ENCODE measurements around the gene KIF26A.
A peak's percentile ranks its signal among the peaks of the same experiment; 100 is the strongest.

KIF26A gene

GRCh38 chr14:104113631-104114420 lies 24.6 kb upstream of the KIF26A start:
- no peak for DNase-seq

- no peak for DNase-seq
Observed at GRCh38 chr14:104114421-104115130, 23.8 kb upstream of the KIF26A start.

GRCh38 chr14:104115131-104115600 lies 23.2 kb upstream of the KIF26A start:
- no peak for DNase-seq

- DNase-seq: no peak
Observed at GRCh38 chr14:104115691-104116287, 22.6 kb upstream of the KIF26A start.

GRCh38 chr14:104116288-104116755 lies 22.1 kb upstream of the KIF26A start:
- no peak for DNase-seq

- no peak for DNase-seq
Observed at GRCh38 chr14:104116756-104117340, 21.5 kb upstream of the KIF26A start.

GRCh38 chr14:104117341-104118005 lies 20.9 kb upstream of the KIF26A start:
- DNase-seq: no peak

- no peak for DNase-seq
Observed at GRCh38 chr14:104118006-104118844, 20.2 kb upstream of the KIF26A start.

- DNase-seq: no peak
Observed at GRCh38 chr14:104119119-104119487, 19.3 kb upstream of the KIF26A start.

- no peak for DNase-seq
Observed at GRCh38 chr14:104119488-104120251, 18.7 kb upstream of the KIF26A start.

GRCh38 chr14:104120281-104120741 lies 18.1 kb upstream of the KIF26A start:
- DNase-seq: no peak

- DNase-seq: no peak
Observed at GRCh38 chr14:104121142-104121541, 17.2 kb upstream of the KIF26A start.

- no peak for DNase-seq
Observed at GRCh38 chr14:104123879-104124278, 14.5 kb upstream of the KIF26A start.

- no peak for DNase-seq
Observed at GRCh38 chr14:104125011-104125410, 13.4 kb upstream of the KIF26A start.

GRCh38 chr14:104126753-104127152 lies 11.6 kb upstream of the KIF26A start:
- DNase-seq: no peak

GRCh38 chr14:104128981-104129380 lies 9.4 kb upstream of the KIF26A start:
- no peak for DNase-seq

- DNase-seq: no peak
Observed at GRCh38 chr14:104129556-104129955, 8.8 kb upstream of the KIF26A start.

GRCh38 chr14:104130974-104131651 lies 7.3 kb upstream of the KIF26A start:
- DNase-seq: peak; percentile 57 to 68

GRCh38 chr14:104131968-104132732 lies 6.2 kb upstream of the KIF26A start:
- no peak for DNase-seq

Data from inflammatory macrophage (primary cell).